ENCODE measurements around the gene FAM171A2. TPM values are rescaled to one million over a fixed set of nuclear protein-coding genes. Genes with fewer than 3 reads are reported as not detected.
A peak's percentile ranks its signal among the peaks of the same experiment; 100 is the strongest.

FAM171A2 gene
- total and polyA plus RNA-seq, 3 experiments from 2014 or later, result 0.28 to 0.35 (median 0.33) TPM

DNA sequence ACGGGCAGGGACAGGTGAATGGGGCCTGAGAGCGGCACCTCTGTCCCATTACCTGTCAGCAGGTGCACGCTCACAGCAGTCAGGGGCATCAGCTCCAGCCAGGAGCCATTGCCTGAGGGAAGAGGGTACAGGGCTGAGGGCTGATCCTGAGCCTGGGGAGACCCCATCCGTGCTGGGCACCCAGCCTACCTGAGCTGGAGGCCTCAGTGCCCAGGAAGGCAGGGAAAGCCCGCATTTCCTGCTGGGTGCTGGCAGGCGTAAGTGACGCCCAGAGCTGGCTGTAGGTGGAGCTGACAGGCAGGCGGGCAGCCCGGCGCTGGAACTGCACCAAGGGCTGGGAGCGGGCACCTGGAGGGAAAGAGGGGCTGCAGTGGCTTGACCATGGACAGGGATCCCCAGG lies 7.4 kb downstream of the FAM171A2 start:
- CTCF ChIA-PET, result interaction anchor here (0.8 to 3.0 kb wide), 2 partner anchors 11 to 146 kb away, joined by 3 to 9 read pairs; no protein-coding TSS in a partner anchor
- Mint-ChIP-seq H3K27me3 (peaks cover 6 to 10% of the 10 kb centered on the region in 2 donors), H3K4me1 (peaks cover 4 to 9% (median 5%) of the 10 kb centered on the region in 3 donors), H3K27ac (no peak overlapping the region), H3K36me3 (peaks cover 0 to 7% (median 0%) of the 10 kb centered on the region in 3 donors), H3K4me3 (peak overlapping the region in 1 of 7 donors; percentile 9), H3K9me3 (no peaks in the 10 kb centered on the region)
- Histone ChIP-seq H3K27me3 (ENCODE audit: insufficient read depth, low read length, poor library complexity, severe bottlenecking) (no peaks in the 10 kb centered on the region), H3K4me1 (ENCODE audit: insufficient read depth, low read length) (peaks cover 3% of the 10 kb centered on the region), H3K36me3 (ENCODE audit: insufficient read depth, low read length) (no peaks in the 10 kb centered on the region), H3K27ac (ENCODE audit: low read depth, low read length) (no peak overlapping the region), H3K9me3 (ENCODE audit: low read length) (no peaks in the 10 kb centered on the region), H3K4me3 (ENCODE audit: low read length) (no peak overlapping the region)
- POLR2A ChIA-PET, result no interaction called here
- no peak for DNase-seq

- H3K36me3 Mint-ChIP-seq, result peaks cover 0 to 7% (median 0%) of the 10 kb centered on the region in 3 donors
- H3K27me3 ChIP-seq (ENCODE audit: insufficient read depth, low read length, poor library complexity, severe bottlenecking), result no peaks in the 10 kb centered on the region
- ChIA-PET CTCF (interaction anchor here (0.8 to 6.7 kb wide), 2 partner anchors 10 to 145 kb away, joined by 3 to 54 read pairs; no protein-coding TSS in a partner anchor), POLR2A (no interaction called here)
- H3K4me1 ChIP-seq (ENCODE audit: insufficient read depth, low read length), result peaks cover 3% of the 10 kb centered on the region
- H3K4me3 Mint-ChIP-seq, result peak overlapping the region in 5 of 7 donors; percentile 10 to 60 (median 54)
- no peaks in the 10 kb centered on the region for H3K9me3 ChIP-seq (ENCODE audit: low read length)
- no peaks in the 10 kb centered on the region for H3K9me3 Mint-ChIP-seq
- no peak overlapping the region for H3K4me3 ChIP-seq (ENCODE audit: low read length)
- H3K27me3 Mint-ChIP-seq, result peaks cover 5 to 8% of the 10 kb centered on the region in 2 donors
- no peak overlapping the region for H3K27ac Mint-ChIP-seq
- H3K36me3 ChIP-seq (ENCODE audit: insufficient read depth, low read length), result no peaks in the 10 kb centered on the region
- no peak overlapping the region for H3K27ac ChIP-seq (ENCODE audit: low read depth, low read length)
- H3K4me1 Mint-ChIP-seq, result peaks cover 5 to 12% (median 5%) of the 10 kb centered on the region in 3 donors
- no peak for DNase-seq
Measured at GRCh38 chr17:44355642-44356099, 8.0 kb downstream of the FAM171A2 start.

GRCh38 chr17:44354582-44355561 lies 8.8 kb downstream of the FAM171A2 start:
- no peaks in the 10 kb centered on the region for H3K36me3 ChIP-seq (ENCODE audit: insufficient read depth, low read length)
- peak; percentile 46 to 76 (median 62) for DNase-seq
- peaks cover 5 to 14% (median 5%) of the 10 kb centered on the region in 3 donors for H3K4me1 Mint-ChIP-seq
- no peaks in the 10 kb centered on the region for H3K27me3 ChIP-seq (ENCODE audit: insufficient read depth, low read length, poor library complexity, severe bottlenecking)
- ChIA-PET CTCF (interaction anchor here (0.7 to 6.7 kb wide), 7 partner anchors 8 to 204 kb away, joined by 3 to 54 read pairs (median 6); partner anchors contain the start of genes FAM171A2 and GRN), POLR2A (interaction anchor here (0.6 to 3.2 kb wide), 6 partner anchors 8 to 169 kb away, joined by 3 to 16 read pairs (median 6); partner anchors contain the start of genes FAM171A2, GRN and TMUB2)
- no peaks in the 10 kb centered on the region for H3K9me3 ChIP-seq (ENCODE audit: low read length)
- peaks cover 3% of the 10 kb centered on the region for H3K4me1 ChIP-seq (ENCODE audit: insufficient read depth, low read length)
- peak overlapping the region in 1 of 8 donors; percentile 89 for H3K27ac Mint-ChIP-seq
- H3K4me3 ChIP-seq (ENCODE audit: low read length), result no peak overlapping the region
- H3K27ac ChIP-seq (ENCODE audit: low read depth, low read length), result no peak overlapping the region
- H3K36me3 Mint-ChIP-seq, result peaks cover 0 to 7% (median 0%) of the 10 kb centered on the region in 3 donors
- H3K9me3 Mint-ChIP-seq, result no peaks in the 10 kb centered on the region
- H3K4me3 Mint-ChIP-seq, result peak overlapping the region; percentile 62 to 90 (median 71)
- peaks cover 0 to 6% of the 10 kb centered on the region in 2 donors for H3K27me3 Mint-ChIP-seq

DNA sequence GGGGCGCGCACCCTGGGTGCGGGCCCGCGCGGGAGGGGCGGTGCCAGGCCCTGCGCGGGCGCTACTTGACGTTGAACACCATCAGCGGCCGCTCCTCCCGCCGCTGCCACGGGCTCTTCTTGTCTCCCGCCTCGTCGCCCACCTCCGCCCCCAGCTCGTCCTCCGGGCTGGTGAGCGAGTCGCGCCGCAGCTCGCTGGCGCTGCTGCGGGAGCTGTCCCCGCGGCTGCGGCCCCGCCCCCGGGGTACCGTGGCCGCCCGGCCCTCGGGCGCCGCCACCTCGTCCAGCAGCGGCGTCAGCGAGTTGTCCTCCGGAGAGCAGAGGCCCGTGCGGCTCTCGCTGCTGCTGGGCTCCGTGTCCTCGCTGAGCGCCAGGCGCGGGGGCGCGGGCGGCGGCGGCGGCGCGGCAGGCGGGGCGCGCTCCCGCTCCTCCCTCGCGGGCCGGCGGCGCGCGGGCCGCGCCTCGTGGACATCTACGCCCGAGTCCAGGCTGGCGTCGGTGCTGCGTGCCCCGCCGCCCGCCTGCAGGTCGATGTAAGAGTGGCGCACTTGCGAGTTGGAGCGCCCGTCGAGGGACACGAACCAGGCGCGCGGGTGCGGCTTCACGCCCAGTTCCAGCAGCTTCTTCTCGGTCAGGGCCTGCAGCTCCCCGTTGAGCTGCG lies 9.9 kb downstream of the FAM171A2 start:
- H3K36me3 ChIP-seq (ENCODE audit: insufficient read depth, low read length), result no peaks in the 10 kb centered on the region
- H3K27me3 ChIP-seq (ENCODE audit: insufficient read depth, low read length, poor library complexity, severe bottlenecking), result no peaks in the 10 kb centered on the region
- CTCF ChIA-PET, result interaction anchor here (0.7 to 6.7 kb wide), 8 partner anchors 8 to 203 kb away, joined by 3 to 54 read pairs (median 6); partner anchors contain the start of genes FAM171A2 and GRN
- POLR2A ChIA-PET, result interaction anchor here (0.6 to 3.2 kb wide), 9 partner anchors 8 to 230 kb away, joined by 3 to 16 read pairs (median 4); partner anchors contain the start of genes FAM171A2, GRN, HDAC5 and TMUB2
- peaks cover 3% of the 10 kb centered on the region for H3K4me1 ChIP-seq (ENCODE audit: insufficient read depth, low read length)
- Mint-ChIP-seq H3K9me3 (no peaks in the 10 kb centered on the region), H3K36me3 (peaks cover 0 to 7% (median 0%) of the 10 kb centered on the region in 3 donors), H3K4me1 (peaks cover 1 to 15% (median 6%) of the 10 kb centered on the region in 3 donors), H3K27me3 (peaks cover 0 to 6% of the 10 kb centered on the region in 2 donors), H3K27ac (no peak overlapping the region), H3K4me3 (peak overlapping the region; percentile 54 to 88 (median 67))
- H3K27ac ChIP-seq (ENCODE audit: low read depth, low read length), result no peak overlapping the region
- no peak overlapping the region for H3K4me3 ChIP-seq (ENCODE audit: low read length)
- H3K9me3 ChIP-seq (ENCODE audit: low read length), result no peaks in the 10 kb centered on the region
- peak in 2 of 5 donors; percentile 14 to 32 for DNase-seq

DNA sequence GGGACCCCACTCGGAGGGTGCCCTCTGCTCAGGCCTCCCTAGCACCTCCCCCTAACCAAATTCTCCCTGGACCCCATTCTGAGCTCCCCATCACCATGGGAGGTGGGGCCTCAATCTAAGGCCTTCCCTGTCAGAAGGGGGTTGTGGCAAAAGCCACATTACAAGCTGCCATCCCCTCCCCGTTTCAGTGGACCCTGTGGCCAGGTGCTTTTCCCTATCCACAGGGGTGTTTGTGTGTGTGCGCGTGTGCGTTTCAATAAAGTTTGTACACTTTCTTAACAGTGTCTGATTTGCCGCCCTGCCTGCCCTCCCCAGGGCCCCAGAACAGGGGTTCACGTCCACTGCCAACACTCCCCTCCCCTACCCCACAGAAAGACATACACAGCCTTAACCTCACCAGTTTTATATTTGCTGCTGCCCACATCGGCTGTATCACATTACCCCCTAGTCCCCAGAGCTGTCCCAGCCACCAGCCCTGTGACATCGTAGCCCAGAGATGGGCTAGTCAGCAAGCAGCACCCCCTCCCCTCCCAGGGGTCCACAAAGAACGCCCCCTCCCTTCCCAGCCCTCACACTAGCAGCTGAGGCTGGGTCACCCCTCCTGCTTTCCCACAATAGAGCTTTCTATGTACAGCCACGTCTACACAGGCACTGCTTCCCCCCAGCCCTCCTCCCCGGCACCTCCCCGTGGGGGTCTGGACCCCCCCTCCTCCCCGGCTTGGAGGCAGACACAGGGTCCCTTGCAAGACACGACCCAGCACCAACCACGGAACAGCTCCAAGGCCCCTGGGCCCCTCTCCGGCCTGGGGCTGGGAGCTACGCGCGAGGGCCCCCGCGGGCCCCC lies 10.6 kb downstream of the FAM171A2 start:
- no peak overlapping the region for H3K27ac ChIP-seq (ENCODE audit: low read depth, low read length)
- no peaks in the 10 kb centered on the region for H3K9me3 Mint-ChIP-seq
- no peak for DNase-seq
- H3K27me3 Mint-ChIP-seq, result peaks cover 0 to 6% of the 10 kb centered on the region in 2 donors
- no peaks in the 10 kb centered on the region for H3K36me3 ChIP-seq (ENCODE audit: insufficient read depth, low read length)
- no peaks in the 10 kb centered on the region for H3K9me3 ChIP-seq (ENCODE audit: low read length)
- H3K4me3 Mint-ChIP-seq, result peak overlapping the region; percentile 65 to 87 (median 73)
- H3K36me3 Mint-ChIP-seq, result peaks cover 0 to 7% (median 0%) of the 10 kb centered on the region in 3 donors
- peaks cover 5 to 21% (median 9%) of the 10 kb centered on the region in 3 donors for H3K4me1 Mint-ChIP-seq
- H3K4me1 ChIP-seq (ENCODE audit: insufficient read depth, low read length), result peaks cover 3% of the 10 kb centered on the region
- H3K4me3 ChIP-seq (ENCODE audit: low read length), result no peak overlapping the region
- CTCF ChIA-PET, result interaction anchor here (0.9 to 6.7 kb wide), 4 partner anchors 7 to 142 kb away, joined by 4 to 54 read pairs (median 24); partner anchors contain the start of genes FAM171A2 and GRN
- no peaks in the 10 kb centered on the region for H3K27me3 ChIP-seq (ENCODE audit: insufficient read depth, low read length, poor library complexity, severe bottlenecking)
- peak overlapping the region in 1 of 8 donors; percentile 52 for H3K27ac Mint-ChIP-seq
- POLR2A ChIA-PET, result interaction anchor here (0.8 to 3.2 kb wide), 8 partner anchors 7 to 229 kb away, joined by 3 to 16 read pairs (median 4); partner anchors contain the start of genes FAM171A2, GRN and HDAC5

DNA sequence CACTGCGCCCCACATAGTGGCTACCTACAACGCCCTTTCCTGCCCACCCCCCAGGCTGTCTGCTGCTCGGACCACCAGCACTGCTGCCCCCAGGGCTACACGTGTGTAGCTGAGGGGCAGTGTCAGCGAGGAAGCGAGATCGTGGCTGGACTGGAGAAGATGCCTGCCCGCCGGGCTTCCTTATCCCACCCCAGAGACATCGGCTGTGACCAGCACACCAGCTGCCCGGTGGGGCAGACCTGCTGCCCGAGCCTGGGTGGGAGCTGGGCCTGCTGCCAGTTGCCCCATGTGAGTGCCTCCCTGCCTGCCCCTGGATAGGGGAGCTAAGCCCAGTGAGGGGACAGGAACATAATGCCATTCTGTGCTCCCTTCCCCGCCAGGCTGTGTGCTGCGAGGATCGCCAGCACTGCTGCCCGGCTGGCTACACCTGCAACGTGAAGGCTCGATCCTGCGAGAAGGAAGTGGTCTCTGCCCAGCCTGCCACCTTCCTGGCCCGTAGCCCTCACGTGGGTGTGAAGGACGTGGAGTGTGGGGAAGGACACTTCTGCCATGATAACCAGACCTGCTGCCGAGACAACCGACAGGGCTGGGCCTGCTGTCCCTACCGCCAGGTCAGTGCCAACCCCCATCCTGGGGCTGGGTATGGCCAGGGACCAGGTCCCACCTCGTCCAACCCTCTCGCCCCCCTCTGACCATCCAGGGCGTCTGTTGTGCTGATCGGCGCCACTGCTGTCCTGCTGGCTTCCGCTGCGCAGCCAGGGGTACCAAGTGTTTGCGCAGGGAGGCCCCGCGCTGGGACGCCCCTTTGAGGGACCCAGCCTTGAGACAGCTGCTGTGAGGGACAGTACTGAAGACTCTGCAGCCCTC lies 11.5 kb downstream of the FAM171A2 start:
- DNase-seq, result no peak
- no peaks in the 10 kb centered on the region for H3K9me3 Mint-ChIP-seq
- peak overlapping the region in 5 of 7 donors; percentile 48 to 87 (median 73) for H3K4me3 Mint-ChIP-seq
- no peak overlapping the region for H3K27ac Mint-ChIP-seq
- CTCF ChIA-PET, result interaction anchor here (0.9 to 6.7 kb wide), 6 partner anchors 9 to 165 kb away, joined by 4 to 54 read pairs (median 4); partner anchors contain the start of genes FAM171A2 and TMUB2
- POLR2A ChIA-PET, result interaction anchor here (0.8 to 3.2 kb wide), 3 partner anchors 11 to 136 kb away, joined by 3 to 16 read pairs (median 15); partner anchors contain the start of gene FAM171A2
- no peak overlapping the region for H3K4me3 ChIP-seq (ENCODE audit: low read length)
- H3K27me3 ChIP-seq (ENCODE audit: insufficient read depth, low read length, poor library complexity, severe bottlenecking), result no peaks in the 10 kb centered on the region
- peaks cover 5 to 22% (median 9%) of the 10 kb centered on the region in 3 donors for H3K4me1 Mint-ChIP-seq
- H3K27ac ChIP-seq (ENCODE audit: low read depth, low read length), result no peak overlapping the region
- H3K36me3 ChIP-seq (ENCODE audit: insufficient read depth, low read length), result no peaks in the 10 kb centered on the region
- H3K4me1 ChIP-seq (ENCODE audit: insufficient read depth, low read length), result peaks cover 3% of the 10 kb centered on the region
- H3K27me3 Mint-ChIP-seq, result peaks cover 0 to 6% of the 10 kb centered on the region in 2 donors
- peaks cover 0 to 7% (median 0%) of the 10 kb centered on the region in 3 donors for H3K36me3 Mint-ChIP-seq
- no peaks in the 10 kb centered on the region for H3K9me3 ChIP-seq (ENCODE audit: low read length)
